H1 (cell line): ENCODE data around the gene NEDD1. TPM values are rescaled to one million over a fixed set of nuclear protein-coding genes. Genes with fewer than 3 reads are reported as not detected.

Experiments
- EP300 ChIP-seq, 2 experiments: IDR thresholded peaks; 1 replicate in 1 of 2; 2 replicates in 1 of 2; pipeline ENCODE4 v1.6.1; 2011 to 2012; ENCODE audit warnings: low read depth in 2 of 2, low read length in 2 of 2, mild to moderate bottlenecking in 2 of 2, borderline replicate concordance in 1 of 2, inconsistent platforms in 1 of 2, moderate library complexity in 1 of 2
- SP4 ChIP-seq: IDR thresholded peaks from 2 replicates; pipeline ENCODE4 v1.6.1; 2012; ENCODE audit warnings: low read length, inconsistent platforms
- polyA plus RNA-seq, 7 experiments: library from polyadenylated mRNA; depleted of rRNA in 3 of 7; stranded (reverse) in 5 of 7; unstranded in 2 of 7; fragments of >200 nt in 5 of 7; fragments of 200-250 nt in 2 of 7; gene quantifications; 1 replicate in 5 of 7; 2 replicates in 1 of 7; 4 replicates in 1 of 7; pipeline versions ENCODE4 v1.2.1 to v1.2.3, GENCODE V29; 2011 to 2013; ENCODE audit warnings: missing spikeins in 2 of 7, mixed read lengths in 2 of 7
- total RNA-seq: library from RNA; stranded (reverse); fragmentation: NEBNext Ultra II Directional; extraction: Animal tissue kit (Norgen Biotek cat#: 25700); gene quantifications from 2 replicates; pipeline ENCODE4 v1.2.1, GENCODE V29; 2021

NEDD1 gene
- total and polyA plus RNA-seq, 2 of the 8 experiments (the other 6 are each of a cell fraction or from before 2014, with no cell fraction given), result 9.0 to 26.6 TPM

DNA sequence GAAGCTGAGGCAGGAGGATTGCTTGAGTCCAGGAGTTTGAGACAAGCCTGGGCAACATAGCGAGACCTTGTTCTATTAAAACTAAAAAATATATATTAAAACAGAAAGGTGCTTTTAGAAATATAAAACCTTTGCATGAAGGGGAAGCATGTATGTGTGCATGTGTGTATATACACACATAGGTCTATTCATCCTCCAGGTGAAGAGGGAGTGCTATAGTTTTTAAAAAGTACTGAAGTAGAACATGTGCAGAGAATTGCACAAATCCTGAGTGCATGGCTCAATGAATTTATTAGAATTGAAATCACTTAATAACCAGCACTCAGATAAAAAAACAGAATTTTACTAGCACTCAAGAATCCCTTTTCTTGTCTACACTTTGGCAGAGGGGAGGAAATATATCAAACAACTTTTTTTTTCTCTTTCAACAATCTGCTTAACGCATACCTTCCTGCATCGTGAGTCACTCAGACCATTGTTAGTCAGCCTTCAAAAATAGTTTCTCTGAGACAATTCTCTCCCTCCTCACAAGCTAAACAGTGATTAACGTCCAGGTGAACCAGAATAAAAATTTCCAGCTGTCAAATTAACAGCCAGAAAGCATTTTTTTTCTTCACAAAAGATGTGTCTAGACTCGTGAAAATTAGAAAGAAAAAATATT, 17.7 kb upstream of the NEDD1 start (continued):
- TF ChIP-seq EP300 (IDR thresholded peaks at IDR 0.05; ENCODE audit: borderline replicate concordance in 1 of 2, low read depth in 2 of 2, low read length in 2 of 2) (no peak), SP4 (no peak)
